SU-DHL-6 (cell line): ENCODE measurements around the gene GPR142.

Source experiments
- H2AFZ ChIP-seq: fragments of 200-600 bp; sonication (generic); 2 replicates; pipeline ENCODE4 v1.6.1; 2014; ENCODE audit warnings: low read depth, mild to moderate bottlenecking, moderate library complexity, mixed read lengths, antibody characterized with exemption, low read length; ENCODE audit not compliant: severe bottlenecking
- H3F3A ChIP-seq: fragments of 200-600 bp; shearing (Covaris generic); 2 replicates; pipeline ENCODE4 v1.6.0; 2016; ENCODE audit warnings: antibody characterized with exemption, mild to moderate bottlenecking; ENCODE audit not compliant: insufficient read depth
- H3K27ac ChIP-seq: fragments of 200-600 bp; sonication (generic); 2 replicates; pipeline ENCODE4 v1.5.1; 2016; ENCODE audit warnings: low read depth, mild to moderate bottlenecking, low read length, moderate library complexity, mixed read lengths
- H3K27me3 ChIP-seq: fragments of 200-600 bp; sonication (generic), shearing (Covaris generic); 2 replicates; pipeline ENCODE4 v1.6.0; 2014; ENCODE audit warnings: mild to moderate bottlenecking, low read length
- H3K36me3 ChIP-seq: fragments of 200-600 bp; sonication (generic); 2 replicates; pipeline ENCODE4 v1.6.1; 2014; ENCODE audit warnings: mild to moderate bottlenecking, low read length, mixed read lengths
- H3K4me2 ChIP-seq: fragments of 300-600, 200-600 bp; shearing (Covaris generic), sonication (generic); 2 replicates; pipeline ENCODE4 v1.6.0; 2014; ENCODE audit warnings: low read length, low read depth, mild to moderate bottlenecking; ENCODE audit not compliant: poor library complexity, severe bottlenecking
- H3K4me3 ChIP-seq: fragments of 200-600 bp; sonication (generic); 2 replicates; pipeline ENCODE4 v1.5.1; 2014; ENCODE audit warnings: antibody characterized with exemption, low read length, mild to moderate bottlenecking, mixed read lengths; ENCODE audit not compliant: insufficient read depth, poor library complexity, severe bottlenecking
- H3K79me2 ChIP-seq: fragments of 200-600 bp; sonication (generic); 2 replicates; pipeline ENCODE4 v1.6.1; 2014; ENCODE audit warnings: mild to moderate bottlenecking, low read length, moderate library complexity; ENCODE audit not compliant: insufficient read depth
- H3K9ac ChIP-seq: fragments of 200-600 bp; sonication (generic); 2 replicates; pipeline ENCODE4 v1.7.0; 2014; ENCODE audit warnings: mild to moderate bottlenecking, low read length
- H3K9me2 ChIP-seq: fragments of 200-600 bp; sonication (generic); replicated peaks from 2 replicates; pipeline ENCODE4 v1.6.1; 2014; ENCODE audit warnings: low read length; ENCODE audit not compliant: insufficient read depth
- H3K9me3 ChIP-seq: fragments of 200-600 bp; sonication (generic); 2 replicates; pipeline ENCODE4 v1.6.1; 2014; ENCODE audit warnings: low read length, mixed read lengths; ENCODE audit not compliant: insufficient read depth
- H4K20me1 ChIP-seq: fragments of 200-600 bp; sonication (generic); 2 replicates; pipeline ENCODE4 v1.6.1; 2014; ENCODE audit warnings: low read depth, mild to moderate bottlenecking, antibody characterized with exemption, low read length, moderate library complexity, mixed read lengths
- EZH2phosphoT487 ChIP-seq: fragments of 200-600 bp; sonication (generic), shearing (Covaris generic); conservative IDR thresholded peaks from 2 replicates; pipeline ENCODE4 v1.6.1; 2018; ENCODE audit warnings: mild to moderate bottlenecking, antibody characterized with exemption, low read length, moderate library complexity, mixed read lengths
- TF ChIP-seq, protein P1 (sequence below): fragments of 200-600 bp; sonication (generic); IDR thresholded peaks from one replicate; pipeline ENCODE4 v1.5.1; 2017; ENCODE audit warnings: antibody characterized with exemption, mild to moderate bottlenecking, low read length, moderate library complexity; ENCODE audit not compliant: insufficient read depth, poor library complexity, severe bottlenecking

GPR142 gene

DNA sequence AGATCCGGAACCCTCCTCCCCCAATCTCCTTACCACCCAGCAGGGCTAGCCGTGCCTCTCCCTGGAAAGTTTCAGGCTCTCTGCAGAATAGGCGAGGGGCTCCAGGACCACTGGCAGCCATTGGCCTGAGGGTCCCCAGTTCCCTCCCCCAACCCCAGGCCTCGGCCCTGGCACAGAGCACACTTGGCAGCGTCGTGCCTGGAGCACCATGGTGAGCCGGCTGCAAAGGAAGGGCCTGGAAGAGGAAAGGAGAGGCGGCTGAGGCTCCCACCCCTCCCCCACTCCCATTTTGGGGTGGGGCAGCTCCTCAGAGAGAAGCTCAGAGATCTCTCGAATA, 5.3 kb upstream of the GPR142 start:
- H2AFZ ChIP-seq: no peak overlapping the region
- no peak overlapping the region for H3K9ac ChIP-seq
- H3K4me2 ChIP-seq: no peak overlapping the region
- no peak overlapping the region for H3K4me3 ChIP-seq
- no peaks in the 10 kb centered on the region for H3K9me2 ChIP-seq
- no peak for TF ChIP-seq EZH2phosphoT487
- TF ChIP-seq, protein P1, sequence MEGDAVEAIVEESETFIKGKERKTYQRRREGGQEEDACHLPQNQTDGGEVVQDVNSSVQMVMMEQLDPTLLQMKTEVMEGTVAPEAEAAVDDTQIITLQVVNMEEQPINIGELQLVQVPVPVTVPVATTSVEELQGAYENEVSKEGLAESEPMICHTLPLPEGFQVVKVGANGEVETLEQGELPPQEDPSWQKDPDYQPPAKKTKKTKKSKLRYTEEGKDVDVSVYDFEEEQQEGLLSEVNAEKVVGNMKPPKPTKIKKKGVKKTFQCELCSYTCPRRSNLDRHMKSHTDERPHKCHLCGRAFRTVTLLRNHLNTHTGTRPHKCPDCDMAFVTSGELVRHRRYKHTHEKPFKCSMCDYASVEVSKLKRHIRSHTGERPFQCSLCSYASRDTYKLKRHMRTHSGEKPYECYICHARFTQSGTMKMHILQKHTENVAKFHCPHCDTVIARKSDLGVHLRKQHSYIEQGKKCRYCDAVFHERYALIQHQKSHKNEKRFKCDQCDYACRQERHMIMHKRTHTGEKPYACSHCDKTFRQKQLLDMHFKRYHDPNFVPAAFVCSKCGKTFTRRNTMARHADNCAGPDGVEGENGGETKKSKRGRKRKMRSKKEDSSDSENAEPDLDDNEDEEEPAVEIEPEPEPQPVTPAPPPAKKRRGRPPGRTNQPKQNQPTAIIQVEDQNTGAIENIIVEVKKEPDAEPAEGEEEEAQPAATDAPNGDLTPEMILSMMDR: no peak
- H3K36me3 ChIP-seq: no peaks in the 10 kb centered on the region
- no peaks in the 10 kb centered on the region for H3K79me2 ChIP-seq
- no peaks in the 10 kb centered on the region for H3F3A ChIP-seq
- no peaks in the 10 kb centered on the region for H3K27me3 ChIP-seq
- no peaks in the 10 kb centered on the region for H3K9me3 ChIP-seq
- no peak overlapping the region for H3K27ac ChIP-seq
- no peaks in the 10 kb centered on the region for H4K20me1 ChIP-seq

GRCh38 chr17:74362810-74363498, 4.4 kb upstream of the GPR142 start:
- Histone ChIP-seq H3K27ac (no peak overlapping the region), H3F3A (no peaks in the 10 kb centered on the region), H3K9me2 (no peaks in the 10 kb centered on the region), H3K36me3 (no peaks in the 10 kb centered on the region), H3K4me3 (no peak overlapping the region), H3K79me2 (no peaks in the 10 kb centered on the region), H3K9ac (no peak overlapping the region), H3K27me3 (no peaks in the 10 kb centered on the region), H2AFZ (no peak overlapping the region), H3K9me3 (no peaks in the 10 kb centered on the region), H3K4me2 (no peak overlapping the region), H4K20me1 (no peaks in the 10 kb centered on the region)
- TF ChIP-seq, protein P1: no peak
- no peak for TF ChIP-seq EZH2phosphoT487

DNA sequence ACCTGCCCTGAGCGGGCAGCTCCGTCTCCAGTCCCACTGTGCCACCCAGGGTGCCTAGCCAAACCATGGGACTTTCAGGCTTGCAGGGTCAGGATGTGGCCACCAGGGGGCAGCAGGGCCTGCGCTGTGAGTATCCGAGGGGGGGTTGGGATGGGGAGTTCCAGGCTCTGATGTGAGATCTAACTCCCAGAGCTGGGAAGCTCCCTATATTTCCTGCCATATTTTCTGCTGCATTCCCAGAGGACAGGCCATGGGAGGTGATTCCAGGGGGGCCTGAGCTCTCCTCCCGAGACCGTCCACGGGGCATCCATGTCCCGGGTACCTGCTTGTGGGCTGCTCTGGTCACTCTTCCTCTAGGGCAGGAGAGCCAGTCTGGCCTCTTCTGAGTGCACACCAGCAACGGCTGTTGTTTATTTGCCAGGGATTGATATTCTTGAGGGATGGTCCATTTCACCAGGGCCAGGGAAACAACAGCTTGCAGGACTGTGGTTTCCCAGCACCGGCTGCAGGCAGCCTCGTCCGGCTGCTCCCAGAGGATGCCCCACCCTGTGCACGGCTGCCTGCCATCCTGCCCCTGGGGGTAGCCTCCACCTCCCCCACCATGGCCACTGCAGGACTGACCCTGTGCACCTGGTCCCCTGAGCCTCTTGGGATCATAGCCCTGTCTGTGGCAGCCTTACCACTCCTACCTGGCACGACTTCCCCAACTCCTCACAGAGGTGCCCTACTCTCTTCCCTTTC, 1.2 kb downstream of the GPR142 start:
- no peaks in the 10 kb centered on the region for H3K9me2 ChIP-seq
- H3K9ac ChIP-seq: no peak overlapping the region
- H3K36me3 ChIP-seq: no peaks in the 10 kb centered on the region
- H4K20me1 ChIP-seq: no peaks in the 10 kb centered on the region
- no peaks in the 10 kb centered on the region for H3K79me2 ChIP-seq
- no peak overlapping the region for H3K4me2 ChIP-seq
- no peaks in the 10 kb centered on the region for H3K9me3 ChIP-seq
- no peaks in the 10 kb centered on the region for H3F3A ChIP-seq
- no peak for TF ChIP-seq EZH2phosphoT487
- TF ChIP-seq, protein P1: peak; percentile 83
- H2AFZ ChIP-seq: no peak overlapping the region
- no peaks in the 10 kb centered on the region for H3K27me3 ChIP-seq
- H3K4me3 ChIP-seq: no peak overlapping the region
- no peak overlapping the region for H3K27ac ChIP-seq
